ENCODE results near the gene SLC43A2. TPM values are rescaled to one million over a fixed set of nuclear protein-coding genes. Genes with fewer than 3 reads are reported as not detected.

SLC43A2 gene
- polyA plus RNA-seq, 1 of the 3 experiments (the other 2 are of a cell fraction), result 9.8 TPM

GRCh38 chr17:1639549-1640180, 11.0 kb upstream of the SLC43A2 start (continued):
- TF ChIP-seq, protein P1, sequence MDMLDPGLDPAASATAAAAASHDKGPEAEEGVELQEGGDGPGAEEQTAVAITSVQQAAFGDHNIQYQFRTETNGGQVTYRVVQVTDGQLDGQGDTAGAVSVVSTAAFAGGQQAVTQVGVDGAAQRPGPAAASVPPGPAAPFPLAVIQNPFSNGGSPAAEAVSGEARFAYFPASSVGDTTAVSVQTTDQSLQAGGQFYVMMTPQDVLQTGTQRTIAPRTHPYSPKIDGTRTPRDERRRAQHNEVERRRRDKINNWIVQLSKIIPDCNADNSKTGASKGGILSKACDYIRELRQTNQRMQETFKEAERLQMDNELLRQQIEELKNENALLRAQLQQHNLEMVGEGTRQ (IDR thresholded peaks at IDR 0.05; ENCODE audit: borderline replicate concordance, low read depth, low read length), result no peak
- no peak for TF ChIP-seq NFIC (IDR thresholded peaks at IDR 0.05; ENCODE audit: borderline replicate concordance)

GRCh38 chr17:1638624-1639300, 10.1 kb upstream of the SLC43A2 start:
- no peaks in the 10 kb centered on the region for H4K20me1 ChIP-seq (ENCODE audit: insufficient read depth)
- H3K27ac ChIP-seq (ENCODE audit: low read depth in 2 of 2, low read length in 1 of 2), result no peak overlapping the region
- no peaks in the 10 kb centered on the region for H3K9me2 ChIP-seq
- no peaks in the 10 kb centered on the region for H3F3A ChIP-seq (replicated peaks; ENCODE audit: insufficient read depth)
- no peaks in the 10 kb centered on the region for H3K36me3 ChIP-seq (replicated peaks in 1 of 2; ENCODE audit: control insufficient read depth in 1 of 2, insufficient read depth in 2 of 2, low read length in 1 of 2)
- no peak overlapping the region for H2AFZ ChIP-seq (ENCODE audit: low read depth)
- WGBS (ENCODE audit: low lambda C conversion rate), result 73% methylated on average over 16 of the region's 19 CpGs
- H3K9ac ChIP-seq, result no peak overlapping the region
- CTCF ChIA-PET, result interaction anchor here (3.4 to 3.5 kb wide), 2 partner anchors 10 to 65 kb away, joined by 15 to 18 read pairs; partner anchors contain the start of gene RILP
- peak; percentile 25 for DNase-seq
- H3K79me2 ChIP-seq (ENCODE audit: insufficient read depth), result no peaks in the 10 kb centered on the region
- POLR2A ChIA-PET, result interaction anchor here (0.8 kb wide), 1 partner anchor 9 kb away, joined by 3 read pairs; no protein-coding TSS in a partner anchor
- TF ChIP-seq RFX5 (IDR thresholded peaks at IDR 0.05; ENCODE audit: low read length) (no peak), RXRA (IDR thresholded peaks at IDR 0.05; ENCODE audit: borderline replicate concordance, low read depth) (no peak), FOSL2 (IDR thresholded peaks at IDR 0.05; ENCODE audit: borderline replicate concordance, low read depth) (no peak), EP300 (IDR thresholded peaks at IDR 0.05; ENCODE audit: borderline replicate concordance in 1 of 2, low read depth in 1 of 2, low read length in 1 of 2) (no peak), FOXM1 (IDR thresholded peaks at IDR 0.05; ENCODE audit: low read depth) (no peak), NRF1 (IDR thresholded peaks at IDR 0.05; ENCODE audit: low read depth, low read length) (no peak), EZH2phosphoT487 (IDR thresholded peaks at IDR 0.05; ENCODE audit: borderline replicate concordance, low read depth) (no peak)
- H3K4me3 ChIP-seq (ENCODE audit: low read depth in 2 of 2, low read length in 1 of 2), result no peak overlapping the region
- H3K4me1 ChIP-seq (ENCODE audit: control insufficient read depth in 1 of 2, insufficient read depth in 2 of 2, low read depth in 1 of 2, low read length in 1 of 2), result peaks cover under 1 to 19% of the 10 kb centered on the region in 2 experiments; a peak in 1 of 4 replicates
- H3K27me3 ChIP-seq (ENCODE audit: insufficient read depth), result no peaks in the 10 kb centered on the region
- H3K9me3 ChIP-seq, result no peaks in the 10 kb centered on the region
- H3K4me2 ChIP-seq, result no peak overlapping the region

DNA sequence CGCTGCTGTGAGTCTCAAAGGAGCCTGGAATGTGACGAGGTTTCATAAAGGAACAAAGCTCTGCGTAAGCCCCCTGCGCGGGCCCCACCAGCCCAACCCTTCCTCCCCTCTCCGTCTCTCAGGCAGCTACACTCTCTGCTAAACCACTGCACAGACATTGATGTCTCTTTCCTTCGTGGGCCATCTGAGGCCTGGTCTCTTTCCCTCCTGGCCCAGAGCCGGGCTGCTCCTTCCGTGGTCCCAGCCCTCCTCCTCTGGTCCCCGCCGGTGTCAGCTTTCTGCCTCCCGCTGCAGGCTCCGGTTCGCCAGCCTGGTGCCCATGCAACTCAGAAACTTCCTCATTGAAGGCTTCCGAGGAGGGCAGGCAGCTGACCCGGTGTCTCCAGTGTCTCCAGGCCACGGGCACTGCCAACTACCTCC, 9.5 kb upstream of the SLC43A2 start:
- H3K4me3 ChIP-seq (ENCODE audit: low read depth in 2 of 2, low read length in 1 of 2), result no peak overlapping the region
- no peaks in the 10 kb centered on the region for H3K79me2 ChIP-seq (ENCODE audit: insufficient read depth)
- ChIA-PET CTCF (interaction anchor here (3.4 to 3.5 kb wide), 2 partner anchors 11 to 64 kb away, joined by 15 to 18 read pairs; partner anchors contain the start of gene RILP), POLR2A (interaction anchor here (0.8 kb wide), 1 partner anchor 8 kb away, joined by 3 read pairs; no protein-coding TSS in a partner anchor)
- H3K27ac ChIP-seq (ENCODE audit: low read depth in 2 of 2, low read length in 1 of 2), result no peak overlapping the region
- H4K20me1 ChIP-seq (ENCODE audit: insufficient read depth), result no peaks in the 10 kb centered on the region
- no peak overlapping the region for H2AFZ ChIP-seq (ENCODE audit: low read depth)
- TF ChIP-seq FOXJ3 (CRISPR knock-in tag; IDR thresholded peaks at IDR 0.05) (no peak), GABPA (IDR thresholded peaks at IDR 0.05; ENCODE audit: low read depth) (no peak), PBX3 (IDR thresholded peaks at IDR 0.05) (no peak), REST (IDR thresholded peaks at IDR 0.05; ENCODE audit: low read depth, low read length) (no peak), TEAD4 (IDR thresholded peaks at IDR 0.05; ENCODE audit: borderline replicate concordance, insufficient read depth) (no peak), NFIC (IDR thresholded peaks at IDR 0.05; ENCODE audit: borderline replicate concordance) (no peak), CHD2 (IDR thresholded peaks at IDR 0.05; ENCODE audit: low read length, partially characterized antibody) (no peak), RFX5 (IDR thresholded peaks at IDR 0.05; ENCODE audit: low read length) (no peak), TAF1 (IDR thresholded peaks at IDR 0.05; ENCODE audit: borderline replicate concordance, low read depth, low read length) (no peak), EP300 (IDR thresholded peaks at IDR 0.05; ENCODE audit: borderline replicate concordance in 1 of 2, low read depth in 1 of 2, low read length in 1 of 2) (no peak), EZH2phosphoT487 (IDR thresholded peaks at IDR 0.05; ENCODE audit: borderline replicate concordance, low read depth) (no peak)
- no peaks in the 10 kb centered on the region for H3K9me3 ChIP-seq
- no peak for DNase-seq
- no peaks in the 10 kb centered on the region for H3K27me3 ChIP-seq (ENCODE audit: insufficient read depth)
- WGBS (ENCODE audit: low lambda C conversion rate), result 91% methylated on average over 17 of the region's 17 CpGs
- H3K9ac ChIP-seq, result no peak overlapping the region
- no peak overlapping the region for H3K4me2 ChIP-seq
- no peaks in the 10 kb centered on the region for H3K9me2 ChIP-seq
- H3F3A ChIP-seq (replicated peaks; ENCODE audit: insufficient read depth), result no peaks in the 10 kb centered on the region
- H3K36me3 ChIP-seq (replicated peaks in 1 of 2; ENCODE audit: control insufficient read depth in 1 of 2, insufficient read depth in 2 of 2, low read length in 1 of 2), result no peaks in the 10 kb centered on the region
- peaks cover 0 to 16% of the 10 kb centered on the region in 2 experiments; a peak in 1 of 4 replicates for H3K4me1 ChIP-seq (ENCODE audit: control insufficient read depth in 1 of 2, insufficient read depth in 2 of 2, low read depth in 1 of 2, low read length in 1 of 2)

Data from SK-N-SH (cell line).